NCI-H748 treated with DMSO at 0.1 percent for 48 hours (cell line): ENCODE data around the gene LY86.

Experiments
- DNase-seq: peaks from one replicate; lab custom pipeline; 2025; lab: John Stamatoyannopoulos, UW

LY86 gene

GRCh38 chr6:6682225-6682624 is 93.7 kb downstream of the LY86 start:
- no peak for DNase-seq

GRCh38 chr6:6683969-6684833 is 95.7 kb downstream of the LY86 start:
- DNase-seq = no peak

- DNase-seq = no peak
Observed at GRCh38 chr6:6685249-6686040, 96.9 kb downstream of the LY86 start.

- DNase-seq = no peak
Observed at GRCh38 chr6:6686176-6686575, 97.7 kb downstream of the LY86 start.

GRCh38 chr6:6686748-6687601 is 98.5 kb downstream of the LY86 start:
- peak; percentile 98 for DNase-seq

- DNase-seq = peak; percentile 78
Observed at GRCh38 chr6:6688283-6688682, 99.8 kb downstream of the LY86 start.

GRCh38 chr6:6688951-6689350 is 100.4 kb downstream of the LY86 start:
- no peak for DNase-seq

- DNase-seq = no peak
Observed at GRCh38 chr6:6689400-6690143, 101.1 kb downstream of the LY86 start.

- DNase-seq = no peak
Observed at GRCh38 chr6:6690144-6690483, 101.6 kb downstream of the LY86 start.

- DNase-seq = no peak
Observed at GRCh38 chr6:6694368-6694780, 105.9 kb downstream of the LY86 start.

GRCh38 chr6:6694825-6695624 is 106.5 kb downstream of the LY86 start:
- DNase-seq = no peak

- no peak for DNase-seq
Observed at GRCh38 chr6:6695625-6696276, 107.2 kb downstream of the LY86 start.

GRCh38 chr6:6696867-6697531 is 108.5 kb downstream of the LY86 start:
- DNase-seq = peak; percentile 58

- no peak for DNase-seq
Observed at GRCh38 chr6:6697620-6698019, 109.1 kb downstream of the LY86 start.

GRCh38 chr6:6699741-6700367 is 111.3 kb downstream of the LY86 start:
- peak; percentile 98 for DNase-seq

GRCh38 chr6:6700407-6701270 is 112.1 kb downstream of the LY86 start:
- no peak for DNase-seq

- DNase-seq = no peak
Observed at GRCh38 chr6:6701864-6702263, 113.3 kb downstream of the LY86 start.

GRCh38 chr6:6703699-6704098 is 115.2 kb downstream of the LY86 start:
- no peak for DNase-seq
